H1 (cell line): ENCODE data around the gene MRPL43. TPM values are rescaled to one million over a fixed set of nuclear protein-coding genes. Genes with fewer than 3 reads are reported as not detected.

Source experiments
- CTCF ChIA-PET: fragments of 300-600 bp; sonication (Branson Sonifier 250); formaldehyde crosslinking; loops from one replicate; lab custom pipeline; 2021; ENCODE audit not compliant: partially characterized antibody; lab: Charles Lee
- POLR2A ChIA-PET: fragments of 300-600 bp; sonication (Branson Sonifier 250); formaldehyde crosslinking; loops from one replicate; lab custom pipeline; 2021; ENCODE audit warnings: inconsistent platforms; ENCODE audit not compliant: partially characterized antibody; lab: Charles Lee
- DNase-seq, 2 experiments: peaks; one replicate each; pipeline versions ENCODE4 v3.0.0 to v3.0.0-alpha.2; 2010 to 2022; ENCODE audit warnings: low spot score in 2 of 2, low read depth in 1 of 2, mixed read lengths in 1 of 2
- FAIRE-seq: peaks from 2 replicates; lab custom pipeline; 2011; peaks lifted over from hg19 to GRCh38; lab: Jason Lieb, UNC
- H2AFZ ChIP-seq: 2 replicates; pipeline ENCODE4 v1.8.1; 2012; ENCODE audit warnings: low read length, inconsistent platforms
- H2AK5ac ChIP-seq: 2 replicates; pipeline ENCODE4 v1.6.1; 2013; ENCODE audit warnings: low read depth, low read length
- H2BK120ac ChIP-seq: replicated peaks from 2 replicates; pipeline ENCODE3; 2013; ENCODE audit warnings: low read depth, low read length, inconsistent platforms
- H2BK12ac ChIP-seq: 2 replicates; pipeline ENCODE4 v1.6.1; 2013; ENCODE audit warnings: low read depth, low read length
- H2BK15ac ChIP-seq: 2 replicates; pipeline ENCODE4 v1.6.1; 2013; ENCODE audit warnings: low read length
- H2BK20ac ChIP-seq: 2 replicates; pipeline ENCODE4 v1.6.1; 2013; ENCODE audit warnings: low read length
- H2BK5ac ChIP-seq: 2 replicates; pipeline ENCODE4 v1.6.1; 2013; ENCODE audit warnings: low read depth, low read length
- H3K14ac ChIP-seq: 2 replicates; pipeline ENCODE4 v1.6.1; 2013; ENCODE audit warnings: inconsistent platforms; ENCODE audit not compliant: insufficient read length
- H3K18ac ChIP-seq: 2 replicates; pipeline ENCODE4 v1.6.1; 2013; ENCODE audit warnings: low read length; ENCODE audit errors: extremely low read depth
- H3K23ac ChIP-seq: 2 replicates; pipeline ENCODE4 v1.6.1; 2013; ENCODE audit warnings: inconsistent platforms; ENCODE audit not compliant: insufficient read length
- H3K23me2 ChIP-seq: 2 replicates; pipeline ENCODE4 v1.6.1; 2013; ENCODE audit warnings: low read depth, low read length
- H3K27ac ChIP-seq: 2 replicates; pipeline ENCODE4 v1.6.1; 2011; ENCODE audit warnings: low read depth, low read length, inconsistent platforms
- H3K27me3 ChIP-seq, 4 experiments: replicated peaks in 1 of 4; 1 replicate in 1 of 4; 2 replicates in 3 of 4; pipeline versions ENCODE4 v1.6.1 to v1.8.1; 2011 to 2013; ENCODE audit warnings: low read length in 3 of 4, mild to moderate bottlenecking in 3 of 4, inconsistent platforms in 2 of 4, mixed read lengths in 2 of 4, moderate library complexity in 1 of 4; ENCODE audit not compliant: control insufficient read depth in 3 of 4, insufficient read depth in 3 of 4; ENCODE audit errors: extremely low read depth in 1 of 4
- H3K36me3 ChIP-seq, 4 experiments: 2 replicates each; pipeline versions ENCODE4 v1.6.1 to v1.8.1; 2011 to 2013; ENCODE audit warnings: mild to moderate bottlenecking in 4 of 4, low read length in 3 of 4, moderate library complexity in 2 of 4, control low read depth in 1 of 4, inconsistent platforms in 1 of 4; ENCODE audit not compliant: insufficient read depth in 4 of 4, control insufficient read depth in 2 of 4
- H3K4ac ChIP-seq: replicated peaks from 2 replicates; pipeline ENCODE3; 2013; ENCODE audit warnings: low read length, low read depth, mixed read lengths, inconsistent platforms; ENCODE audit not compliant: insufficient read length
- H3K4me1 ChIP-seq, 4 experiments: replicated peaks in 1 of 4; 1 replicate in 1 of 4; 2 replicates in 3 of 4; pipeline versions ENCODE4 v1.6.1 to v1.8.1; 2011 to 2013; ENCODE audit warnings: low read length in 3 of 4, inconsistent platforms in 2 of 4, mixed read lengths in 1 of 4; ENCODE audit not compliant: insufficient read depth in 4 of 4, control insufficient read depth in 3 of 4
- H3K4me2 ChIP-seq, 2 experiments: 2 replicates each; pipeline versions ENCODE4 v1.6.1 to v1.8.1; 2011 to 2013; ENCODE audit warnings: low read depth in 2 of 2, low read length in 2 of 2, control low read depth in 1 of 2, inconsistent platforms in 1 of 2, mild to moderate bottlenecking in 1 of 2; ENCODE audit not compliant: insufficient read depth in 1 of 2
- H3K4me3 ChIP-seq, 4 experiments: fragments of 200-600, 300-600 bp in 1 of 4; sonication (generic), shearing (Covaris generic), sonication (Bioruptor Twin) in 1 of 4; 2 replicates each; pipeline versions ENCODE4 v1.5.1 to v1.8.1; 2011 to 2016; ENCODE audit warnings: low read length in 4 of 4, low read depth in 3 of 4, control low read depth in 2 of 4, inconsistent platforms in 2 of 4, mild to moderate bottlenecking in 2 of 4, mixed read lengths in 1 of 4, moderate library complexity in 1 of 4; ENCODE audit not compliant: insufficient read depth in 2 of 4; ENCODE audit errors: extremely low read depth in 1 of 4
- H3K56ac ChIP-seq: replicated peaks from 2 replicates; pipeline ENCODE3; 2013; ENCODE audit warnings: low read depth, mild to moderate bottlenecking, mixed read lengths, low read length, inconsistent platforms; ENCODE audit not compliant: insufficient read length
- H3K79me1 ChIP-seq: 2 replicates; pipeline ENCODE4 v1.6.1; 2013; ENCODE audit warnings: low read depth, low read length, control low read depth
- H3K79me2 ChIP-seq, 2 experiments: 2 replicates each; pipeline versions ENCODE4 v1.6.1 to v1.8.1; 2012 to 2013; ENCODE audit warnings: low read length in 2 of 2, mild to moderate bottlenecking in 2 of 2, inconsistent platforms in 1 of 2; ENCODE audit not compliant: insufficient read depth in 2 of 2, control insufficient read depth in 1 of 2
- H3K9ac ChIP-seq, 4 experiments: replicated peaks in 1 of 4; 1 replicate in 1 of 4; 2 replicates in 3 of 4; pipeline versions ENCODE4 v1.6.1 to v1.8.1; 2011 to 2013; ENCODE audit warnings: low read depth in 3 of 4, low read length in 3 of 4, control low read depth in 2 of 4, mild to moderate bottlenecking in 2 of 4, moderate library complexity in 2 of 4, inconsistent platforms in 1 of 4; ENCODE audit errors: extremely low read depth in 1 of 4
- H3K9me3 ChIP-seq, 2 experiments: 2 replicates each; pipeline versions ENCODE4 v1.6.1 to v1.8.1; 2012 to 2013; ENCODE audit warnings: mild to moderate bottlenecking in 2 of 2, moderate library complexity in 2 of 2, control low read depth in 1 of 2, inconsistent platforms in 1 of 2, low read depth in 1 of 2, low read length in 1 of 2, mixed read lengths in 1 of 2; ENCODE audit not compliant: insufficient read depth in 2 of 2
- H4K20me1 ChIP-seq, 2 experiments: replicated peaks in 1 of 2; 2 replicates each; pipeline versions ENCODE3 to v1.8.1; 2011 to 2013; ENCODE audit warnings: inconsistent platforms in 2 of 2, low read length in 2 of 2, mild to moderate bottlenecking in 1 of 2; ENCODE audit not compliant: insufficient read depth in 2 of 2, control insufficient read depth in 1 of 2
- H4K5ac ChIP-seq: 2 replicates; pipeline ENCODE4 v1.6.1; 2013; ENCODE audit warnings: low read length, low read depth, mixed read lengths, inconsistent platforms; ENCODE audit not compliant: insufficient read length
- H4K8ac ChIP-seq: 2 replicates; pipeline ENCODE4 v1.8.0; 2013; ENCODE audit warnings: mild to moderate bottlenecking, moderate library complexity, low read length, inconsistent platforms; ENCODE audit not compliant: insufficient read depth; ENCODE audit errors: extremely low read depth
- H4K91ac ChIP-seq: replicated peaks from 2 replicates; pipeline ENCODE3; 2013; ENCODE audit warnings: low read length, mixed read lengths, inconsistent platforms; ENCODE audit not compliant: insufficient read length
- EP300 ChIP-seq, 2 experiments: IDR thresholded peaks; 1 replicate in 1 of 2; 2 replicates in 1 of 2; pipeline ENCODE4 v1.6.1; 2011 to 2012; ENCODE audit warnings: low read depth in 2 of 2, low read length in 2 of 2, mild to moderate bottlenecking in 2 of 2, borderline replicate concordance in 1 of 2, inconsistent platforms in 1 of 2, moderate library complexity in 1 of 2
- GTF2F1 ChIP-seq: IDR thresholded peaks from 2 replicates; pipeline ENCODE4 v1.6.1; 2012; ENCODE audit warnings: low read depth, low read length, improper control_type of control experiment, borderline replicate concordance
- JUND ChIP-seq: IDR thresholded peaks from 2 replicates; pipeline ENCODE4 v1.6.1; 2011; ENCODE audit warnings: mild to moderate bottlenecking, improper control_type of control experiment, low read length
- MAFK ChIP-seq: IDR thresholded peaks from 2 replicates; pipeline ENCODE4 v1.6.1; 2012; ENCODE audit warnings: low read depth, mild to moderate bottlenecking, improper control_type of control experiment, low read length
- NRF1 ChIP-seq: IDR thresholded peaks from 2 replicates; pipeline ENCODE4 v1.6.1; 2011; ENCODE audit warnings: mild to moderate bottlenecking, low read depth, low read length, improper control_type of control experiment
- RFX5 ChIP-seq: IDR thresholded peaks from 2 replicates; pipeline ENCODE4 v1.6.1; 2011; ENCODE audit warnings: low read depth, low read length, improper control_type of control experiment, borderline replicate concordance
- SIX5 ChIP-seq: IDR thresholded peaks from 2 replicates; pipeline ENCODE4 v1.6.1; 2011; ENCODE audit warnings: mild to moderate bottlenecking, low read depth, low read length
- SP2 ChIP-seq: IDR thresholded peaks from 2 replicates; pipeline ENCODE4 v1.6.1; 2012; ENCODE audit warnings: mild to moderate bottlenecking, low read length, inconsistent platforms
- TBP ChIP-seq: IDR thresholded peaks from 2 replicates; pipeline ENCODE4 v1.6.1; 2011; ENCODE audit warnings: low read depth, low read length, improper control_type of control experiment
- WGBS, 2 experiments: shearing (Covaris generic) in 1 of 2; methylation state at CpG; one replicate each; pipeline versions ENCODE4 v1.1.6 to v1.1.7; 2013 to 2015; ENCODE audit warnings: low lambda C conversion rate in 2 of 2, mixed read lengths in 2 of 2, inconsistent platforms in 1 of 2, low coverage in 1 of 2, missing lambda C conversion rate in 1 of 2; ENCODE audit not compliant: insufficient replicate concordance in 2 of 2, insufficient coverage in 1 of 2, insufficient read length in 1 of 2; ENCODE audit errors: extremely low coverage in 1 of 2, missing lambda C conversion rate in 1 of 2; 5-methylcytosine and 5-hydroxymethylcytosine counted together
- polyA plus RNA-seq, 7 experiments: library from polyadenylated mRNA; depleted of rRNA in 3 of 7; stranded (reverse) in 5 of 7; unstranded in 2 of 7; fragments of >200 nt in 5 of 7; fragments of 200-250 nt in 2 of 7; gene quantifications; 1 replicate in 5 of 7; 2 replicates in 1 of 7; 4 replicates in 1 of 7; pipeline versions ENCODE4 v1.2.1 to v1.2.3, GENCODE V29; 2011 to 2013; ENCODE audit warnings: missing spikeins in 2 of 7, mixed read lengths in 2 of 7
- total RNA-seq: library from RNA; stranded (reverse); fragmentation: NEBNext Ultra II Directional; extraction: Animal tissue kit (Norgen Biotek cat#: 25700); gene quantifications from 2 replicates; pipeline ENCODE4 v1.2.1, GENCODE V29; 2021
- TF ChIP-seq, protein P1 (sequence below): IDR thresholded peaks from 2 replicates; pipeline ENCODE4 v1.6.1; 2011; ENCODE audit warnings: low read depth, mild to moderate bottlenecking, low read length; ENCODE audit not compliant: insufficient read depth
- TF ChIP-seq, protein P2 (sequence below): IDR thresholded peaks from 2 replicates; pipeline ENCODE4 v1.6.1; 2012; ENCODE audit warnings: low read length, inconsistent platforms

MRPL43 gene
- total and polyA plus RNA-seq, 2 of the 8 experiments (the other 6 are each of a cell fraction or from before 2014, with no cell fraction given), result 74.1 to 149 TPM

DNA sequence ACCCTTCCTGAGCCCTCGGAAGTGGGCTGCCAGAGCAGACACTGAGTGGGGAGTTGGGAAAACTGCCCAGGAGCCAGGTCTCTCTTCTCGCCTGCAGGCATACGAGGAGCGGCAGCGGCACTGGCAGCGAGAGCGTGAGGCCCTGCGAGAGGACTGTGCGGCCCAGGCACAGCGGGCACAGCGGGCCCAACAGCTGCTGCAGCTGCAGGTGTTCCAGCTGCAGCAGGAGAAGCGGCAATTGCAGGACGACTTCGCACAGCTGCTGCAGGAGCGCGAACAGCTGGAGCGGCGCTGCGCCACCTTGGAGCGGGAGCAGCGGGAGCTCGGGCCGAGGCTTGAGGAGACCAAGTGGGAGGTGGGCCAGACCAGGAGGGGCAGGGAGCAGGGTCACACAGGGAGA lies 18.1 kb upstream of the MRPL43 start:
- Histone ChIP-seq H2BK20ac (no peak overlapping the region), H2BK5ac (no peak overlapping the region), H3K36me3 (peaks cover 11 to 47% (median 31%) of the 10 kb centered on the region in 4 experiments; a peak in 7 of 8 replicates), H4K91ac (no peak overlapping the region), H3K4me2 (no peak overlapping the region), H2AFZ (no peak overlapping the region), H3K56ac (no peak overlapping the region), H3K27ac (no peak overlapping the region), H3K23me2 (peaks cover 4% of the 10 kb centered on the region), H3K27me3 (no peaks in the 10 kb centered on the region), H4K20me1 (peaks cover 2 to 19% of the 10 kb centered on the region in 2 experiments), H3K9ac (no peak overlapping the region), H3K79me2 (peaks cover 0 to 25% of the 10 kb centered on the region in 2 experiments; a peak in 2 of 4 replicates), H2BK120ac (no peak overlapping the region), H4K8ac (no peak overlapping the region), H3K4me3 (no peak overlapping the region), H2BK15ac (no peak overlapping the region), H3K4ac (no peak overlapping the region), H3K9me3 (no peaks in the 10 kb centered on the region), H3K79me1 (peaks cover 6% of the 10 kb centered on the region; the same call in 1 of the 2 replicates), H3K14ac (no peak overlapping the region), H3K23ac (no peak overlapping the region), H2BK12ac (no peak overlapping the region), H2AK5ac (no peak overlapping the region), H3K18ac (no peak overlapping the region), H3K4me1 (peaks cover 0 to 15% (median 9%) of the 10 kb centered on the region in 4 experiments; a peak in 6 of 7 replicates), H4K5ac (no peak overlapping the region)
- 96% methylated on average over 22 of the region's 23 CpGs; no CpG with 5 or more reads in 1 of the 2 experiments for WGBS, 2 experiments
- CTCF ChIA-PET, result interaction anchor here (1.0 to 26.8 kb wide), 4 partner anchors 11 to 26 kb away, joined by 4 to 464 read pairs (median 181); partner anchors contain the start of genes LZTS2, MRPL43, PDZD7 and SFXN3
- POLR2A ChIA-PET, result interaction anchor here (1.1 to 7.5 kb wide), 6 partner anchors 7 to 33 kb away, joined by 3 to 143 read pairs (median 4); partner anchors contain the start of genes LZTS2, MRPL43 and TWNK
- DNase-seq (no peak), FAIRE-seq (no peak)
- no peak for TF ChIP-seq EP300 (IDR thresholded peaks at IDR 0.05; ENCODE audit: borderline replicate concordance in 1 of 2, low read depth in 2 of 2, low read length in 2 of 2)
- TF ChIP-seq, protein P1, sequence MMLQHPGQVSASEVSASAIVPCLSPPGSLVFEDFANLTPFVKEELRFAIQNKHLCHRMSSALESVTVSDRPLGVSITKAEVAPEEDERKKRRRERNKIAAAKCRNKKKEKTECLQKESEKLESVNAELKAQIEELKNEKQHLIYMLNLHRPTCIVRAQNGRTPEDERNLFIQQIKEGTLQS, result no peak
- no peak for TF ChIP-seq NRF1
- no peak for TF ChIP-seq RFX5
- TF ChIP-seq SP2, result no peak
- no peak for TF ChIP-seq SIX5
- no peak for TF ChIP-seq TBP
- no peak for TF ChIP-seq GTF2F1
- TF ChIP-seq JUND, result no peak
- TF ChIP-seq, protein P2, sequence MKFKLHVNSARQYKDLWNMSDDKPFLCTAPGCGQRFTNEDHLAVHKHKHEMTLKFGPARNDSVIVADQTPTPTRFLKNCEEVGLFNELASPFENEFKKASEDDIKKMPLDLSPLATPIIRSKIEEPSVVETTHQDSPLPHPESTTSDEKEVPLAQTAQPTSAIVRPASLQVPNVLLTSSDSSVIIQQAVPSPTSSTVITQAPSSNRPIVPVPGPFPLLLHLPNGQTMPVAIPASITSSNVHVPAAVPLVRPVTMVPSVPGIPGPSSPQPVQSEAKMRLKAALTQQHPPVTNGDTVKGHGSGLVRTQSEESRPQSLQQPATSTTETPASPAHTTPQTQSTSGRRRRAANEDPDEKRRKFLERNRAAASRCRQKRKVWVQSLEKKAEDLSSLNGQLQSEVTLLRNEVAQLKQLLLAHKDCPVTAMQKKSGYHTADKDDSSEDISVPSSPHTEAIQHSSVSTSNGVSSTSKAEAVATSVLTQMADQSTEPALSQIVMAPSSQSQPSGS, result no peak
- no peak for TF ChIP-seq MAFK
